K562 (cell line): ENCODE measurements around the gene TNFRSF19.

Experiments
- AFF4 ChIP-seq: sonication (generic); formaldehyde crosslinking; IDR thresholded peaks from 2 replicates; pipeline ENCODE4 v1.8.0; 2023; ENCODE audit warnings: mild to moderate bottlenecking, missing genetic modification reagents
- CTCF ChIP-seq, 3 experiments: IDR thresholded peaks in 2 of 3; conservative IDR thresholded peaks in 1 of 3; 2 replicates each; pipeline ENCODE4 v1.5.1; 2011 to 2012; ENCODE audit warnings: low read length in 3 of 3, mild to moderate bottlenecking in 3 of 3, control low read depth in 2 of 3, improper control_type of control experiment in 1 of 3, inconsistent platforms in 1 of 3, low read depth in 1 of 3, mixed read lengths in 1 of 3, moderate library complexity in 1 of 3; ENCODE audit not compliant: insufficient read depth in 2 of 3
- ELK1 ChIP-seq: sonication (generic); formaldehyde crosslinking; IDR thresholded peaks from 2 replicates; pipeline ENCODE4 v1.8.1; 2022; ENCODE audit warnings: missing genetic modification reagents
- MEF2A ChIP-seq: IDR thresholded peaks from 2 replicates; pipeline ENCODE4 v1.6.1; 2011; ENCODE audit warnings: low read depth, mild to moderate bottlenecking, low read length, moderate library complexity; ENCODE audit not compliant: control insufficient read depth
- NR2C1 ChIP-seq, 2 experiments: fragments of 450-650 bp; IDR thresholded peaks; 2 replicates each; pipeline ENCODE4 v1.6.1; 2017; ENCODE audit warnings: mild to moderate bottlenecking in 2 of 2, antibody characterized with exemption in 1 of 2, inconsistent platforms in 1 of 2, missing compliant biosample characterization in 1 of 2, missing genetic modification characterization in 1 of 2
- POLR2AphosphoS5 ChIP-seq: IDR thresholded peaks from 2 replicates; pipeline ENCODE4 v1.6.1; 2011; ENCODE audit warnings: mild to moderate bottlenecking, low read depth, low read length, moderate library complexity; ENCODE audit not compliant: control insufficient read depth, insufficient read depth
- SOX6 ChIP-seq: fragments of 450-650 bp; IDR thresholded peaks from 2 replicates; pipeline ENCODE4 v1.6.1; 2014; ENCODE audit warnings: mild to moderate bottlenecking
- STAG1 ChIP-seq: sonication (generic); formaldehyde crosslinking; IDR thresholded peaks from 2 replicates; pipeline ENCODE4 v1.5.0; 2020; ENCODE audit warnings: missing genetic modification reagents, borderline replicate concordance
- ZBTB8A ChIP-seq: fragments of 450-650 bp; IDR thresholded peaks from 2 replicates; pipeline ENCODE4 v1.6.1; 2018; ENCODE audit warnings: mild to moderate bottlenecking, moderate library complexity; ENCODE audit not compliant: partially characterized antibody
- ZNF174 ChIP-seq: fragments of 250-450 bp; sonication (Bioruptor Pico); IDR thresholded peaks from 2 replicates; pipeline ENCODE4 v1.4.0; 2020; ENCODE audit warnings: mild to moderate bottlenecking
- ZNF277 ChIP-seq: fragments of 250-450 bp; sonication (Bioruptor Pico); IDR thresholded peaks from 2 replicates; pipeline ENCODE4 v1.8.0; 2022; ENCODE audit warnings: inconsistent platforms, mild to moderate bottlenecking, moderate library complexity, borderline replicate concordance

GRCh38 chr13:23584275-23584674 lies 14.1 kb downstream of the TNFRSF19 start:
- TF ChIP-seq POLR2AphosphoS5 (no peak), ZNF277 (CRISPR knock-in tag) (no peak), NR2C1 (IDR thresholded peaks at IDR 0.05) (no peak), NR2C1 (tag; IDR thresholded peaks at IDR 0.05) (no peak), CTCF (IDR thresholded peaks at IDR 0.05 in 2 of 3, conservative IDR thresholded peaks at IDR 0.05 in 1 of 3; ENCODE audit: insufficient read depth in 2 of 3, low read depth in 1 of 3, low read length in 3 of 3) (no peak), STAG1 (CRISPR knock-in tag) (no peak), ZBTB8A (no peak), SOX6 (no peak), MEF2A (no peak), ELK1 (no peak), ZNF174 (no peak), AFF4 (no peak)
